ENCODE data around the gene ZMYND8. TPM values are rescaled to one million over a fixed set of nuclear protein-coding genes. Genes with fewer than 3 reads are reported as not detected.

Gene ZMYND8
- total and polyA plus RNA-seq, 2 of the 4 experiments (the other 2 are of a cell fraction) = 24.0 to 28.2 TPM

DNA sequence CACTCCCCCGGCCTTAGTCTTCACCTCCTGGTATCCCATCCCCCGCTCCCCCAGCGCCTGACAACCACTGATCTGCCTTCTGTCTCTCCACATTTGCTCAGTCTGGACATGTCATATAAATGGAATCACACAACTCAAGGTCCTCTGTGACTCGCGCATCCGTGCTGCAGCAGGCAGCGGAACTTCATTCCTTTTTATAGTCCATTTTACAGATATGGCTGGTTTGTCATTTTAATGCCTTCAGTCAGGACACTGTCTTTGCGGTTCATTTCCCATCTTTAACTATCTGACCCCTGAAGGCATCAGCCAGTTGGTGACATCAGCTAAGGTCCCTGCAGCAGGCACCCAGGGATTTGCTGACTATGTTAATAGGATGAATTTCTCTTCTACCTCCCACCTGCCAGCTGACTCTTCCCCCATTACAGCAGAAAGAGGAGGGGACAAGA is 125.7 kb downstream of the ZMYND8 start:
- Histone ChIP-seq H2BK120ac (ENCODE audit: low read depth, low read length) (peak overlapping the region; percentile 92), H3K27ac (ENCODE audit: insufficient read depth, low read length) (peak overlapping the region; percentile 78), H2AK5ac (ENCODE audit: low read depth, low read length) (peak overlapping the region; percentile 85), H3K4ac (ENCODE audit: low read depth, low read length) (peak overlapping the region; percentile 96), H2AFZ (replicated peaks; ENCODE audit: low read length, poor library complexity) (peak overlapping the region; percentile 15), H3K9ac (ENCODE audit: low read depth, low read length) (peak overlapping the region; percentile 35), H2BK20ac (ENCODE audit: low read depth, low read length) (peak overlapping the region; percentile 93), H3K36me3 (ENCODE audit: control insufficient read depth, insufficient read depth, low read length) (peaks cover 42% of the 10 kb centered on the region), H3K9me3 (ENCODE audit: control insufficient read depth, insufficient read depth, low read length) (no peaks in the 10 kb centered on the region), H3K4me3 (ENCODE audit: insufficient read depth, low read depth, low read length) (no peak overlapping the region), H3K14ac (replicated peaks; ENCODE audit: low read depth, low read length) (peak overlapping the region; percentile 98), H3K27me3 (ENCODE audit: control insufficient read depth, insufficient read depth, low read length) (no peaks in the 10 kb centered on the region), H2BK15ac (ENCODE audit: low read depth, low read length) (peak overlapping the region; percentile 84), H3K23ac (ENCODE audit: low read depth, low read length) (peak overlapping the region; percentile 65), H3K79me1 (ENCODE audit: low read depth in 1 of 2, low read length in 2 of 2) (peaks cover 22 to 61% of the 10 kb centered on the region in 2 experiments), H2BK5ac (ENCODE audit: low read depth, low read length, poor library complexity, severe bottlenecking) (peak overlapping the region; percentile 93), H3K9me1 (ENCODE audit: insufficient read depth, low read length) (peaks cover 16% of the 10 kb centered on the region), H4K91ac (ENCODE audit: insufficient read depth, low read depth, low read length) (peak overlapping the region; percentile 95), H3K4me2 (ENCODE audit: low read depth, low read length) (no peak overlapping the region), H4K8ac (ENCODE audit: low read depth in 2 of 2, low read length in 2 of 2) (peak overlapping the region; percentile 63 to 92; a peak in 3 of 4 replicates), H3K4me1 (ENCODE audit: control insufficient read depth, insufficient read depth, low read length) (peaks cover 18% of the 10 kb centered on the region), H4K5ac (ENCODE audit: low read depth, low read length) (peak overlapping the region; percentile 83), H3K56ac (ENCODE audit: extremely low read depth, insufficient read depth, low read length) (peak overlapping the region; percentile 52; the same call in 1 of the 2 replicates), H3K18ac (ENCODE audit: low read depth, low read length) (peak overlapping the region; percentile 90), H4K20me1 (ENCODE audit: insufficient read depth, low read length) (no peaks in the 10 kb centered on the region), H2AK9ac (replicated peaks; ENCODE audit: low read depth, low read length, poor library complexity) (peak overlapping the region; percentile 74)
- DNase-seq = peak; percentile 57
- in situ Hi-C loops (cut with MboI; ENCODE audit: low sequenced_read_pairs) (no loop called here), dilution Hi-C loops (cut with HindIII; ENCODE audit: low sequenced_read_pairs, unreplicated experiment) (no loop called here), intact Hi-C loops (cut with micrococcal nuclease) (no loop called here)
- TF ChIP-seq RCOR1 (IDR thresholded peaks at IDR 0.05; ENCODE audit: insufficient replicate concordance, low read length) (no peak), NFE2L2 (IDR thresholded peaks at IDR 0.05; ENCODE audit: low read depth, low read length) (no peak), CEBPB (IDR thresholded peaks at IDR 0.05; ENCODE audit: low read depth, low read length) (no peak), BHLHE40 (IDR thresholded peaks at IDR 0.05; ENCODE audit: low read depth, low read length) (no peak), MXI1 (IDR thresholded peaks at IDR 0.05; ENCODE audit: borderline replicate concordance, low read depth, low read length) (no peak), MAFK (IDR thresholded peaks at IDR 0.05; ENCODE audit: low read depth, low read length) (no peak), SMC3 (IDR thresholded peaks at IDR 0.05; ENCODE audit: low read depth, low read length) (no peak)
- peak; percentile 12; the same call in 1 of the 2 replicates for ATAC-seq (ENCODE audit: low read depth)
- WGBS, 2 experiments (ENCODE audit: extremely low coverage in 2 of 2, insufficient read length in 1 of 2) = 88% methylated on average over 5 of the region's 8 CpGs; no CpG with 5 or more reads in 1 of the 2 experiments
- ChIA-PET POLR2A (ENCODE audit: unreplicated experiment) (no interaction called here), CTCF (interaction anchor here (1.5 kb wide), 1 partner anchor 153 kb away, joined by 3 read pairs; no protein-coding TSS in a partner anchor)
- BruUV-seq (replicated peaks) = no TSS peak

Data from IMR-90 (cell line).